Parathyroid adenoma (tissue), 2 donors: Measurements from ENCODE around the gene ACSS3.

Experiments used
- H2AFZ ChIP-seq: fragments of 300-600 bp; sonication (generic); one replicate; pipeline ENCODE4 v1.7.0; 2017; ENCODE audit warnings: antibody characterized with exemption, mild to moderate bottlenecking
- H3K27ac ChIP-seq: fragments of 300-600 bp; sonication (generic); one replicate; pipeline ENCODE4 v1.7.0; 2017
- H3K27me3 ChIP-seq: fragments of 300-600 bp; sonication (generic); one replicate; pipeline ENCODE4 v1.7.0; 2017; ENCODE audit warnings: low read length; ENCODE audit not compliant: control insufficient read depth, insufficient read depth
- H3K36me3 ChIP-seq: fragments of 300-600 bp; sonication (generic); one replicate; pipeline ENCODE4 v1.7.0; 2017; ENCODE audit warnings: low read length; ENCODE audit not compliant: control insufficient read depth, insufficient read depth
- H3K4me1 ChIP-seq: fragments of 300-600 bp; sonication (generic); one replicate; pipeline ENCODE4 v1.7.0; 2017; ENCODE audit warnings: control low read depth
- H3K4me2 ChIP-seq: fragments of 300-600 bp; sonication (generic); one replicate; pipeline ENCODE4 v1.7.0; 2017; ENCODE audit warnings: low read length
- H3K4me3 ChIP-seq: fragments of 300-600 bp; sonication (generic); one replicate; pipeline ENCODE4 v1.7.0; 2017; ENCODE audit warnings: low read depth, low read length
- H3K79me2 ChIP-seq: fragments of 300-600 bp; sonication (generic); one replicate; pipeline ENCODE4 v1.7.0; 2017; ENCODE audit warnings: control low read depth
- H3K9ac ChIP-seq: fragments of 300-600 bp; sonication (generic); one replicate; pipeline ENCODE4 v1.7.0; 2017; ENCODE audit warnings: mild to moderate bottlenecking
- H3K9me3 ChIP-seq: fragments of 300-600 bp; sonication (generic); one replicate; pipeline ENCODE4 v1.7.0; 2017; ENCODE audit warnings: low read length; ENCODE audit not compliant: control insufficient read depth
- TF ChIP-seq, protein P1 (sequence below): fragments of 300-600 bp; sonication (generic); IDR thresholded peaks from one replicate; pipeline ENCODE4 v1.7.0; 2017; ENCODE audit warnings: antibody characterized with exemption, mild to moderate bottlenecking
- donor health status: primary hyperparathyroidism.

ACSS3 gene

DNA sequence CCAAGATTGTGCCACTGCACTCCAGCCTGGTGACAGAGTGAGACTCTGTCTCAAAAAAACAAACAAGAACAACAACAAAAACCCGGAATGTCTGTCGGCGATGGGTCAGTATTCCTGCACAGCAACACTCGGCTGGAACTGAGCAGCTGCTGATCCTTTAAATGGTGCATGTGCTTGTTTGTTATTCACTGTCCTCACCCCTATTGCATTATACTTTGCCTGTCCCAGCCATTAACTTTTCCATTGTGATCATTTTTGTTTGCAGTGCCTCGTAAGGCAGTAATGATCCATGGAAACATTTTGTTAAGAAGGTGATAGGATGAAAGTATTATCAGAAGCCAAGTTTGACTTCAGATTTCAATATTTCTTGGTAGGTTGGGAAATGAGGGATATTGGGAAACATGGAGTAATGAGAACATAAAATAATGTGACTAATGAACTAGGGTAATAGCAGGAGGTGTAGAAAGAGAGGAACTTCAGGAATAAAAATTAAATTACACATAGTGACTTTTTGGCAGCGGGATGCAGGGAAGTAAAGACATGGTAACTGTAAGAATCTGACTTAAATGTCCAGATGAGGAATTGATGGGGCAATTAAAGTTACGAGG is 6.1 kb downstream of the ACSS3 start:
- no peaks in the 10 kb centered on the region for H3K36me3 ChIP-seq
- no peak overlapping the region for H3K27ac ChIP-seq
- no peaks in the 10 kb centered on the region for H3K4me1 ChIP-seq
- no peaks in the 10 kb centered on the region for H3K27me3 ChIP-seq
- TF ChIP-seq, protein P1, sequence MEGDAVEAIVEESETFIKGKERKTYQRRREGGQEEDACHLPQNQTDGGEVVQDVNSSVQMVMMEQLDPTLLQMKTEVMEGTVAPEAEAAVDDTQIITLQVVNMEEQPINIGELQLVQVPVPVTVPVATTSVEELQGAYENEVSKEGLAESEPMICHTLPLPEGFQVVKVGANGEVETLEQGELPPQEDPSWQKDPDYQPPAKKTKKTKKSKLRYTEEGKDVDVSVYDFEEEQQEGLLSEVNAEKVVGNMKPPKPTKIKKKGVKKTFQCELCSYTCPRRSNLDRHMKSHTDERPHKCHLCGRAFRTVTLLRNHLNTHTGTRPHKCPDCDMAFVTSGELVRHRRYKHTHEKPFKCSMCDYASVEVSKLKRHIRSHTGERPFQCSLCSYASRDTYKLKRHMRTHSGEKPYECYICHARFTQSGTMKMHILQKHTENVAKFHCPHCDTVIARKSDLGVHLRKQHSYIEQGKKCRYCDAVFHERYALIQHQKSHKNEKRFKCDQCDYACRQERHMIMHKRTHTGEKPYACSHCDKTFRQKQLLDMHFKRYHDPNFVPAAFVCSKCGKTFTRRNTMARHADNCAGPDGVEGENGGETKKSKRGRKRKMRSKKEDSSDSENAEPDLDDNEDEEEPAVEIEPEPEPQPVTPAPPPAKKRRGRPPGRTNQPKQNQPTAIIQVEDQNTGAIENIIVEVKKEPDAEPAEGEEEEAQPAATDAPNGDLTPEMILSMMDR: no peak
- H3K79me2 ChIP-seq: no peaks in the 10 kb centered on the region
- H3K9me3 ChIP-seq: no peaks in the 10 kb centered on the region
- no peak overlapping the region for H2AFZ ChIP-seq
- no peak overlapping the region for H3K4me3 ChIP-seq
- H3K4me2 ChIP-seq: no peak overlapping the region
- no peak overlapping the region for H3K9ac ChIP-seq

DNA sequence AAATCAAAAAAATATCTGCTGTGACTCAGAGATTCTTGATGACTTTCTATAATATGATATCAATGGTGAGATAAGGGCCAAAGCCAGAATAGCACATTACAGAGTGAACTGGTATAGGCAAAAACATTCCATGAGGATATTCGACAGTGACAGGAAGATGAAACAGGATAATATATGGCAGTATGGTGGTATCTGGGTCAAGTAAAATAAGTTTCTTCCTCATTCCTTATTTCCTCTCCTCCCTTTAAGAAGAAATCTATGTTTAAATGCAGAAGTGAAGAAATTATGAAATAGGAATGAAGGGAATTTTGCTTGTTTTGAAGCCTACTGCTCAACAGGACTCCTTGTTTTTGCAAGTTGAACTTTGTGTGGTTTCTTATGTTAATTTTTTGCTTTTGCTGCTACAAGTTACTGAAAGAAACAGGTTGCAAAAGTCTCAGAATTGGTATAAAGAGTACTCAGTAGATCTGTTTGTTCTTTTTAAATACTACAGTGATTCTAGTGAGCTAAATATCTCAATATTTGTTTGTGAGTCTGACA is 7.0 kb downstream of the ACSS3 start:
- Histone ChIP-seq H3K4me3 (no peak overlapping the region), H3K4me2 (no peak overlapping the region), H3K27ac (no peak overlapping the region), H2AFZ (no peak overlapping the region), H3K9ac (no peak overlapping the region), H3K9me3 (no peaks in the 10 kb centered on the region), H3K4me1 (no peaks in the 10 kb centered on the region), H3K79me2 (no peaks in the 10 kb centered on the region), H3K27me3 (no peaks in the 10 kb centered on the region), H3K36me3 (no peaks in the 10 kb centered on the region)
- TF ChIP-seq, protein P1: no peak

DNA sequence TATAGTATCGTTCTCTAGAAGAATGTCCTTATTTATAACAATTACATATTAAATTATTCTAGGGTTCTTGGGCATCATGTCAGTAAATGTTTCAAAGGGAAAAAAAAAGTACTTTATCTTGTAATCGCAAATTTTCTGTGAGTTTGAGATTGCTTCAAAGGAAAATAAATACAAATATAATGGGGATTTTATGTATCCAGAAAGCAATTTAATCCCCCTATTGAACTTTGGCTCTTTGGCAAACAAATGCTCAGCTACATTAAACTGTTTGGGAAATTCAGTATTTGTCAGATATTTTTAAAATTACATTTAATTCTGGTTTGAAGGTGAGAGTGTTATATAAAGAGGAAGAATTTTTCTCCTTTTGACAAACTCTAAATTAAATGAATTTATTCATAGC is 8.0 kb downstream of the ACSS3 start:
- TF ChIP-seq, protein P1: no peak
- Histone ChIP-seq H3K4me1 (no peaks in the 10 kb centered on the region), H3K9ac (no peak overlapping the region)

DNA sequence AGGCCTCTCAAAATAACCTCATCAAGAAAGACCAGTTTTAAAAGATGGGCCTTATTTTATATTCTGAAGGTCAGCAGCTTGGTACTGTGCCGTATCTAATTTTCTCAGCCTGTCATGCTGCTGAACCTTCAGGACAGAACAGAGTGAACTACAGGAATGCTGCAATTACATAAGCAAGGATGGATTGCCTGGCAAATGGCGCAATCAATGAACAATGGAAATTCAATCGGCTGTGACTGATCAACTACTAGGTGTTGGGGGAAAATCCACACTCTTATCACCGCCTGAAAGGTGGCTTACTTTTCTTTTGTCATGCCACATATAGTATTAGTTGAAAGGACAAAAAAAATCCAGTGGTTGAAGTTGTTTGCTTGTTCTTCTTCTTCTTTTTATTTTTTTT is 8.5 kb downstream of the ACSS3 start:
- H3K9ac ChIP-seq: no peak overlapping the region
- H3K36me3 ChIP-seq: no peaks in the 10 kb centered on the region
- no peak overlapping the region for H2AFZ ChIP-seq
- no peak overlapping the region for H3K4me2 ChIP-seq
- H3K27ac ChIP-seq: no peak overlapping the region
- TF ChIP-seq, protein P1: no peak
- no peaks in the 10 kb centered on the region for H3K79me2 ChIP-seq
- no peaks in the 10 kb centered on the region for H3K9me3 ChIP-seq
- H3K4me3 ChIP-seq: no peak overlapping the region
- no peaks in the 10 kb centered on the region for H3K4me1 ChIP-seq
- no peaks in the 10 kb centered on the region for H3K27me3 ChIP-seq

More for the DNA sequence above, 8.0 kb downstream of the ACSS3 start:
- Histone ChIP-seq H3K36me3 (no peaks in the 10 kb centered on the region), H3K79me2 (no peaks in the 10 kb centered on the region), H3K9me3 (no peaks in the 10 kb centered on the region), H3K27ac (no peak overlapping the region), H3K4me3 (no peak overlapping the region), H3K4me2 (no peak overlapping the region), H3K27me3 (no peaks in the 10 kb centered on the region), H2AFZ (no peak overlapping the region)

DNA sequence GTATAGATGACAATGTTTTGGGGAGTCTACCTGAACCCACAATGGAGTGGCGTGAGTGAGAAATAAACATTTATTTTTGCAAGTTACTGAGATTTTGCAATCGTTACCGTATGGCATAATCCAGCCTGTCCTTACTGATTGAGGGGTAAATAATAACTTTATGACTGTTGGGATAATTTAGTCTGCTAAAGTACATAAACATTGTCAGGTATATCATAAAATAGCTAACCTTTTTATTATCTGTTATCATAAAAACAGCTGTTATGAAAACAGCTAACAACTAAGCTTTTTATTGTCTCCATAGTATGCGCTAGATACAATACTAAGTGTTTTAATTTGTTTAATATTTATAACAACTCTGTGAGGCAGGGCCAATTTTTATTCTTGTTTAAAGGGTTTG is 10.3 kb downstream of the ACSS3 start:
- no peak overlapping the region for H3K4me2 ChIP-seq
- no peaks in the 10 kb centered on the region for H3K9me3 ChIP-seq
- H3K27me3 ChIP-seq: no peaks in the 10 kb centered on the region
- TF ChIP-seq, protein P1: no peak
- H3K27ac ChIP-seq: no peak overlapping the region
- H2AFZ ChIP-seq: no peak overlapping the region
- H3K79me2 ChIP-seq: no peaks in the 10 kb centered on the region
- H3K4me3 ChIP-seq: no peak overlapping the region
- H3K9ac ChIP-seq: no peak overlapping the region
- no peaks in the 10 kb centered on the region for H3K36me3 ChIP-seq
- H3K4me1 ChIP-seq: no peaks in the 10 kb centered on the region
